ENCODE data around the gene DIO3. TPM values are rescaled to one million over a fixed set of nuclear protein-coding genes. Genes with fewer than 3 reads are reported as not detected.

DIO3 gene
- total and polyA plus RNA-seq, 2 of the 4 experiments (the other 2 are of a cell fraction), result not detected

GRCh38 chr14:101583006-101583714 is 21.9 kb downstream of the DIO3 start:
- Histone ChIP-seq H3K14ac (replicated peaks; ENCODE audit: low read depth, low read length) (no peak overlapping the region), H3K27ac (ENCODE audit: insufficient read depth, low read length) (no peak overlapping the region), H3K4ac (ENCODE audit: low read depth, low read length) (no peak overlapping the region), H3K18ac (ENCODE audit: low read depth, low read length) (no peak overlapping the region), H2AK9ac (replicated peaks; ENCODE audit: low read depth, low read length, poor library complexity) (no peak overlapping the region), H3K4me3 (ENCODE audit: insufficient read depth, low read depth, low read length) (no peak overlapping the region), H2AFZ (replicated peaks; ENCODE audit: low read length, poor library complexity) (no peak overlapping the region), H3K79me1 (ENCODE audit: low read depth in 1 of 2, low read length in 2 of 2) (no peaks in the 10 kb centered on the region), H2BK5ac (ENCODE audit: low read depth, low read length, poor library complexity, severe bottlenecking) (no peak overlapping the region), H3K9me3 (ENCODE audit: control insufficient read depth, insufficient read depth, low read length) (no peaks in the 10 kb centered on the region; the same call in 1 of the 2 replicates), H2BK15ac (ENCODE audit: low read depth, low read length) (no peak overlapping the region), H4K5ac (ENCODE audit: low read depth, low read length) (no peak overlapping the region), H3K23ac (ENCODE audit: low read depth, low read length) (no peak overlapping the region), H2BK20ac (ENCODE audit: low read depth, low read length) (no peak overlapping the region), H3K9me1 (ENCODE audit: insufficient read depth, low read length) (no peaks in the 10 kb centered on the region), H3K4me2 (ENCODE audit: low read depth, low read length) (no peak overlapping the region), H2AK5ac (ENCODE audit: low read depth, low read length) (no peak overlapping the region), H3K4me1 (ENCODE audit: control insufficient read depth, insufficient read depth, low read length) (no peaks in the 10 kb centered on the region), H4K20me1 (ENCODE audit: insufficient read depth, low read length) (no peaks in the 10 kb centered on the region), H3K9ac (ENCODE audit: low read depth, low read length) (no peak overlapping the region), H3K36me3 (ENCODE audit: control insufficient read depth, insufficient read depth, low read length) (no peaks in the 10 kb centered on the region), H4K91ac (ENCODE audit: insufficient read depth, low read depth, low read length) (no peak overlapping the region), H4K8ac (ENCODE audit: low read depth in 2 of 2, low read length in 2 of 2) (no peak overlapping the region), H2BK120ac (ENCODE audit: low read depth, low read length) (no peak overlapping the region), H3K56ac (ENCODE audit: extremely low read depth, insufficient read depth, low read length) (no peak overlapping the region), H3K27me3 (ENCODE audit: control insufficient read depth, insufficient read depth, low read length) (peaks cover 33% of the 10 kb centered on the region)
- dilution Hi-C loops (cut with HindIII; ENCODE audit: low sequenced_read_pairs, unreplicated experiment), result no loop called here
- in situ Hi-C loops (cut with MboI; ENCODE audit: low sequenced_read_pairs), result no loop called here
- TF ChIP-seq USF2 (IDR thresholded peaks at IDR 0.05; ENCODE audit: low read depth, low read length) (no peak), RFX5 (IDR thresholded peaks at IDR 0.05; ENCODE audit: low read depth, low read length) (no peak), RCOR1 (IDR thresholded peaks at IDR 0.05; ENCODE audit: insufficient replicate concordance, low read length) (no peak), POLR2A (IDR thresholded peaks at IDR 0.05; ENCODE audit: low read depth, low read length) (no peak), ELK1 (IDR thresholded peaks at IDR 0.05; ENCODE audit: borderline replicate concordance, low read depth, low read length) (no peak), MXI1 (IDR thresholded peaks at IDR 0.05; ENCODE audit: borderline replicate concordance, low read depth, low read length) (no peak), CHD1 (IDR thresholded peaks at IDR 0.05; ENCODE audit: low read depth, low read length) (no peak)
- DNase-seq, result no peak
- BruUV-seq (replicated peaks), result no TSS peak
- POLR2A ChIA-PET (ENCODE audit: unreplicated experiment), result no interaction called here
- CTCF ChIA-PET, result no interaction called here
- ATAC-seq (ENCODE audit: low read depth), result no peak
- intact Hi-C loops (cut with micrococcal nuclease), result no loop called here
- 80% methylated on average over 1 of the region's 18 CpGs; no CpG with 5 or more reads in 1 of the 2 experiments for WGBS, 2 experiments (ENCODE audit: extremely low coverage in 2 of 2, insufficient read length in 1 of 2)

All from IMR-90 (cell line).